Breast epithelium (tissue), 4 donors: ENCODE measurements around the gene SERINC5. TPM values are rescaled to one million over a fixed set of nuclear protein-coding genes. Genes with fewer than 3 reads are reported as not detected.
"Not testable (repeated sequence)": the region's sequence is repeated elsewhere in the genome, so short reads cannot be mapped to it uniquely, and the experiment has no call there.

Experiments
- DNase-seq, 2 donors: peaks; one replicate each; pipeline ENCODE4 v3.0.0-alpha.2; 2019; ENCODE audit warnings: low spot score in 2 of 2
- H3K27ac ChIP-seq, 2 donors: fragments of 200-600 bp; sonication (generic) in 1 of 2; one replicate each; pipeline ENCODE4 v1.5.1; 2016 to 2019; ENCODE audit warnings: mild to moderate bottlenecking in 1 of 2
- H3K27me3 ChIP-seq, 2 donors: fragments of 200-600 bp; sonication (generic) in 1 of 2; one replicate each; pipeline versions ENCODE4 v1.5.1 to v1.6.0; 2017 to 2019; ENCODE audit warnings: control low read depth in 1 of 2, mild to moderate bottlenecking in 1 of 2
- H3K36me3 ChIP-seq: fragments of 200-600 bp; one replicate; pipeline ENCODE4 v1.5.1; 2019
- H3K4me1 ChIP-seq, 2 donors: fragments of 200-600 bp; sonication (generic); one replicate each; pipeline ENCODE4 v1.5.1; 2016 to 2019; ENCODE audit warnings: control low read depth in 1 of 2
- H3K4me3 ChIP-seq, 3 donors: fragments of 200-600 bp; sonication (generic); 1 replicate in 2 of 3; 2 replicates in 1 of 3; pipeline ENCODE4 v1.5.1; 2016 to 2019; ENCODE audit warnings: mild to moderate bottlenecking in 3 of 3, moderate library complexity in 2 of 3
- H3K9me3 ChIP-seq, 2 donors: fragments of 200-600 bp; sonication (generic) in 1 of 2; one replicate each; pipeline ENCODE4 v1.5.1; 2016 to 2019; ENCODE audit warnings: control low read depth in 1 of 2
- CTCF ChIP-seq, 3 donors: fragments of 450-650 bp; IDR thresholded peaks; one replicate each; pipeline ENCODE4 v1.5.1; 2016 to 2017; ENCODE audit warnings: antibody characterized with exemption in 3 of 3, mild to moderate bottlenecking in 3 of 3, moderate library complexity in 3 of 3
- POLR2A ChIP-seq: fragments of 450-650 bp; IDR thresholded peaks from one replicate; pipeline ENCODE4 v1.6.1; 2016; ENCODE audit warnings: antibody characterized with exemption, mild to moderate bottlenecking, moderate library complexity
- POLR2AphosphoS5 ChIP-seq, 3 donors: sonication (generic); formaldehyde crosslinking; IDR thresholded peaks; one replicate each; pipeline ENCODE4 v1.6.1; 2017; ENCODE audit warnings: antibody characterized with exemption in 3 of 3
- intact Hi-C: fragments of 100-400 bp; cut with DNase I; formaldehyde crosslinking; loops from one replicate; pipeline ENCODE4 v1.15.1; 2023; ENCODE audit warnings: low total_unique reads
- total RNA-seq, 3 donors: library from RNA; depleted of rRNA; stranded (reverse); fragments of >200 nt; gene quantifications; one replicate each; pipeline ENCODE4 v1.1.0, GENCODE V29; 2016

Gene SERINC5
- total RNA-seq, 3 donors from 2014 or later, result 12.6 to 32.9 (median 28.5) TPM

DNA sequence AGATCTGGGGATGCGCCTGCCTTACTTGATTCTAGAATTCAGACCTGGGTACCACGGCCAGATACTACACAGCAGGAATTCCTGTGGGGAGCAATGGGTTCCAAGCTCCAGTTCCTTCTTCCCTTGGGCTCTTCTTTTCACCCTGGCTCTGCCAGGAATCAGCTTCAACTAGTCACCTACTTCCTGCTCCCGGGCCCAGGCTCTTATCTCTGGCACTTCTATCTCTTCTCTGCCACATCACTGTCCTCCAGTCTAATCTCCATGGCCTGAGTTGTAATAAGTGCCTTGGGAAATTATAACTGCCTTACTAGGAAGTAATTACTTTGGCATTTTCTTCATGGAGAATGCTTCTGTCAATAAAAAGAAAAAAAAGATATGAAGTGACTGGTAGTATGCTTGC, 26.2 kb upstream of the SERINC5 start:
- H3K4me3 ChIP-seq, result no peak overlapping the region
- intact Hi-C loops, result no loop called here
- no peaks in the 10 kb centered on the region for H3K27me3 ChIP-seq
- TF ChIP-seq POLR2AphosphoS5 (IDR thresholded peaks at IDR 0.05) (no peak), POLR2A (no peak), CTCF (IDR thresholded peaks at IDR 0.05) (no peak)
- H3K36me3 ChIP-seq, result no peaks in the 10 kb centered on the region
- no peaks in the 10 kb centered on the region for H3K9me3 ChIP-seq
- no peak for DNase-seq
- H3K27ac ChIP-seq, result no peak overlapping the region
- H3K4me1 ChIP-seq, result no peaks in the 10 kb centered on the region

GRCh38 chr5:80277191-80277590, 21.3 kb upstream of the SERINC5 start:
- no peaks in the 10 kb centered on the region for H3K27me3 ChIP-seq
- no peaks in the 10 kb centered on the region for H3K36me3 ChIP-seq
- intact Hi-C loops, result no loop called here
- no peaks in the 10 kb centered on the region for H3K4me1 ChIP-seq
- DNase-seq, result no peak
- no peaks in the 10 kb centered on the region for H3K9me3 ChIP-seq
- H3K27ac ChIP-seq, result no peak overlapping the region
- H3K4me3 ChIP-seq, result no peak overlapping the region
- TF ChIP-seq CTCF (IDR thresholded peaks at IDR 0.05), result no peak
- TF ChIP-seq POLR2A, result no peak
- TF ChIP-seq POLR2AphosphoS5 (IDR thresholded peaks at IDR 0.05), result no peak

DNA sequence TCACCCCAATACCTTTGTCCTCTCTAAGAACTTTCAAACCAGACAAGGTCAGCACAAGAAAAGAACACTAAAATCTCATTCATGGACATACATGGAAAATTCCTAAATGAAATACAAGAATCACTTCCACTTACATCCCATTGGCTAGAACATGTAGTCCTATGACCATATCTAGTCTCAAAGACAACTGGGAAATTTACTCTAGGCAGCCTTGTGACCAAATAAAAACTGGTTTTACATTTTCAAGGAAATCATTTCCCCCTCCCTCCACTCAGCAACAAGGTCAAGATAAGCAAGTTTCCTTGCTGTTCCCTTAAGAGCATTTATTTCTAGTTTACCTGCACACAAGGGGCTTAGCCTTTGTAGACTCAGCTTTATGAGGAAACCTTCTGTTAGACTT, 20.3 kb upstream of the SERINC5 start:
- Histone ChIP-seq H3K36me3 (no peaks in the 10 kb centered on the region), H3K9me3 (no peaks in the 10 kb centered on the region), H3K4me1 (no peaks in the 10 kb centered on the region), H3K27me3 (no peaks in the 10 kb centered on the region), H3K4me3 (no peak overlapping the region), H3K27ac (no peak overlapping the region)
- intact Hi-C loops, result no loop called here
- DNase-seq, result no peak
- no peak for TF ChIP-seq POLR2AphosphoS5 (IDR thresholded peaks at IDR 0.05)
- TF ChIP-seq CTCF (IDR thresholded peaks at IDR 0.05), result no peak
- TF ChIP-seq POLR2A, result no peak

- Histone ChIP-seq H3K27me3 (no peaks in the 10 kb centered on the region), H3K4me3 (no peak overlapping the region), H3K4me1 (no peaks in the 10 kb centered on the region), H3K9me3 (no peaks in the 10 kb centered on the region), H3K36me3 (no peaks in the 10 kb centered on the region), H3K27ac (no peak overlapping the region)
- no peak for DNase-seq
- intact Hi-C loops, result no loop called here
- no peak for TF ChIP-seq POLR2A
- TF ChIP-seq CTCF (IDR thresholded peaks at IDR 0.05), result no peak
- no peak for TF ChIP-seq POLR2AphosphoS5 (IDR thresholded peaks at IDR 0.05)
Measured at GRCh38 chr5:80275347-80275746, 19.5 kb upstream of the SERINC5 start.

DNA sequence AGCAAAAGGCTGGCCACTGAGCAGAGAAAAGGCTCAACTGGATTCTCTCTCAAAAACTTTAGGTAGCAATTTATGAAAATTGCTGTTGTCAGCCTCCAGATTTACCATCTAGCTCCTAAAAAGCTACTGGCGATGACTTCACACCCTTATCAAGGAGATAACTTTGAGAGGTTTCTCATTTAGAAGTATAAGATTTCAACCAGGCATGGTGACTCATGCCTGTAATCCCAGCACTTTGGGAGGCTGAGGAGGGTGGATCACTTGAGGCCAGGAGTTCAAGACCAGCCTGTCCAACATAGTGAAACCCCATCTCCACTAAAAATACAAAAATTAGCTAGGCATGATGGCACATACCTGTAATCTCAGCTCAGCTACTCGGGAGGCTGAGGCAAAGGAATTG, 14.7 kb upstream of the SERINC5 start:
- intact Hi-C loops, H3K9me3 ChIP-seq, H3K27me3 ChIP-seq, H3K36me3 ChIP-seq, H3K27ac ChIP-seq, H3K4me3 ChIP-seq, H3K4me1 ChIP-seq, DNase-seq: not testable (repeated sequence)

DNA sequence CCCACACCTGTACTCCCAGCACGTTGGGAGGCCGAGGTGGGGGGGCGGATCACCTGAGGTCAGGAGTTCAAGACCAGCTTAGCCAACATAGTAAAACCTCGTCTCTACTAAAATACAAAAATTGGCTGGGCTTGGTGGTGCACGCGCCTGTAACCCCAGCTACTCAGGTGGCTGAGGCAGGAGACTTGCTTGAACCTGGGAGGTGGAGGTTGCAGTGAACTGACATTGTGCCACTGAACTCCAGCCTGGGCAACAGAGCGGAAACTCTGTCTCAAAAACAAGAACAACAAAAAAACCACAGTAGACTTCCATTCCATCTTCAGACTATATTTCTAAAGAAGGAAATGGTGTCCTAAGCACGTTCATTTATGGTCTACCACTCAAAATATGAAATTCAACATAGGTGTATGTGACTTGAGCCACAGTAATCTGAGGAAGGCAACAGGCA, 14.2 kb upstream of the SERINC5 start:
- no peaks in the 10 kb centered on the region for H3K9me3 ChIP-seq
- no peaks in the 10 kb centered on the region for H3K27me3 ChIP-seq
- TF ChIP-seq CTCF (IDR thresholded peaks at IDR 0.05), result no peak
- TF ChIP-seq POLR2A, result no peak
- no peak for TF ChIP-seq POLR2AphosphoS5 (IDR thresholded peaks at IDR 0.05)
- no peaks in the 10 kb centered on the region for H3K4me1 ChIP-seq
- no peak overlapping the region for H3K27ac ChIP-seq
- no peaks in the 10 kb centered on the region for H3K36me3 ChIP-seq
- intact Hi-C loops, result no loop called here
- H3K4me3 ChIP-seq, result no peak overlapping the region
- DNase-seq, result no peak
